SHP77 (cell line): Measurements from ENCODE around the gene TNFRSF25.
"Not testable (repeated sequence)": the region's sequence is repeated elsewhere in the genome, so short reads cannot be mapped to it uniquely, and the experiment has no call there.

ENCODE experiments used
- DNase-seq, 2 experiments: peaks; one replicate each; lab custom pipeline; 2025; lab: John Stamatoyannopoulos, UW

Gene TNFRSF25

DNA sequence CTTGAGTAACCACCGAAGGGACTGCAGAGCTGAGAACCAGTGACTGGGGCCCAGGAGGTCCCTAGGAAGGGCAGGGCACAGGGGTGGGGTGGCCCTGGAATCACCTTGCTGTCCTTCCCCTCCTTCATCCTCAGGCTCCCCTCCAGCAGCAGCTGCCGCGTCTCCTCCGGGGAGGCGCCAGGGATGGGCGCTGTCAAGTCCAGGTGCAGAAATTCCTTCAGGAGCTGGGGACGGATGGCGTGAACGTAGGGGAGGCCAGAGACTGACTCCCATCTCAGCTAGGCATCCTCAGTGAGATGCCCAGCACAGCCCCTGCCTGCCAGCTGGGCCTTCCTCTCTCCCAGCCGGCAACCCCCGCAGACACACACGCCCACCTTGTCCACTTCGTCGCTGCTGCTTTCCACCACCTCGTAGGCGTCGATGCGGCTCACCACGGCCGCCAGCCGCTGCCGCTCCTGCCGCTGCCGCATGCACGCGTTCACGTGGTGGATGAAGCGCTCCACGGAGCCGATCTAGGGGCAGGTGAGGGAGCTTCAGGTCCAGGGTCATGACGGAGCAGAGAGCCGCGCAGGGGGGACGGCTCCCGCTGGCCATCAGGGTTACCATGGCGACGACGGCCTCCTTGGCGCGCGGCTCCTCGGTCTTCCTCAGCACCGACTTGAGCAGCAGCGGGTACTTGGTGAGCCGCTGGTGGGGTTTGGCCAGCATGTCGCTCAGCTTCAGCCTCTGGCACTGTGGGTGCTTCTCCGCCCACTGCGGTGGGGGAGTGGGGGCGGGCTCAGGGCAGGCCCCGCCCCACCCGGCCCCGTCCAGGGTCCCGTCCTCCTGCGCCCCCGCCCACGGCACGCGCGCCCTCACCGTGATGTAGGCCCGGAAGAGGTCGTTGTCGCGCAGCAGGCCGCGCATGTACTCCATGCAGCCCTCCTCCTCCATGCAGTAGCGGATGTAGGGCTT lies 4.4 kb upstream of the TNFRSF25 start:
- DNase-seq, result no peak

DNA sequence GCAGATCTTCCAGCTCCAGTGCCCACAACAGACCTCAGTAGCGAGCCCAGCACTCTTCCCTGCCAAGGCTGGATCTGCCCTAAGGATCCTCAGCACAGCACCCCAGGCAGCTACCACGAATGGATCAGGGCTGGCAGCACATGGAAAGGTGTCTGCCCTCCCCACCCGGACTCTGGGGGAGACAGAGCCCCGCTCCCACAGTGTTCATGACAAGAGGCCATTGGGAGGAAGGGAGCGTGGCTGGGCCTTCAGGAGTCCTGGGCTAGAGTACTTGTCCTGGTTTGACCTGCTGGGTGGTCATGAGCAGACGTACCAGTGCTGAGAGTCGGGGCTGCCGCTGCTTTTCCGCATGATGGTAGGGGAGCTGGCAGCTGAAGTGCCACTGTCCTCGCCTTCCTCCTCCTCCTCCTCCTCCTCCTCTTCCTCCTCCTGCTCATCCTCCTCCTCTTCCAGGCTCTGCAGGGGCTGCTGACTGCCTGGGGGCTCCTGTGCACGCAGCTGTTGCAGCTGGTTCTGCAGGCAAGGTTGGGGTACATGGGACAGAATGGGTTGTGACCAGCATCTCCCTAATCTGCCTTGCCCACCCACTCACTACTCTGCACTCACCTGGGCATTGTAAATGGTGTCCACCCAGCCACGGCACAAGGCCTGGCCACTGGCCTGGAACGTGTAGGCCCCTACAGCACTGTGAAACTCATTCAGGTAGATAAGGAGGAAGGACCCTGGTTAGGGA lies 2.9 kb upstream of the TNFRSF25 start:
- no peak for DNase-seq

DNA sequence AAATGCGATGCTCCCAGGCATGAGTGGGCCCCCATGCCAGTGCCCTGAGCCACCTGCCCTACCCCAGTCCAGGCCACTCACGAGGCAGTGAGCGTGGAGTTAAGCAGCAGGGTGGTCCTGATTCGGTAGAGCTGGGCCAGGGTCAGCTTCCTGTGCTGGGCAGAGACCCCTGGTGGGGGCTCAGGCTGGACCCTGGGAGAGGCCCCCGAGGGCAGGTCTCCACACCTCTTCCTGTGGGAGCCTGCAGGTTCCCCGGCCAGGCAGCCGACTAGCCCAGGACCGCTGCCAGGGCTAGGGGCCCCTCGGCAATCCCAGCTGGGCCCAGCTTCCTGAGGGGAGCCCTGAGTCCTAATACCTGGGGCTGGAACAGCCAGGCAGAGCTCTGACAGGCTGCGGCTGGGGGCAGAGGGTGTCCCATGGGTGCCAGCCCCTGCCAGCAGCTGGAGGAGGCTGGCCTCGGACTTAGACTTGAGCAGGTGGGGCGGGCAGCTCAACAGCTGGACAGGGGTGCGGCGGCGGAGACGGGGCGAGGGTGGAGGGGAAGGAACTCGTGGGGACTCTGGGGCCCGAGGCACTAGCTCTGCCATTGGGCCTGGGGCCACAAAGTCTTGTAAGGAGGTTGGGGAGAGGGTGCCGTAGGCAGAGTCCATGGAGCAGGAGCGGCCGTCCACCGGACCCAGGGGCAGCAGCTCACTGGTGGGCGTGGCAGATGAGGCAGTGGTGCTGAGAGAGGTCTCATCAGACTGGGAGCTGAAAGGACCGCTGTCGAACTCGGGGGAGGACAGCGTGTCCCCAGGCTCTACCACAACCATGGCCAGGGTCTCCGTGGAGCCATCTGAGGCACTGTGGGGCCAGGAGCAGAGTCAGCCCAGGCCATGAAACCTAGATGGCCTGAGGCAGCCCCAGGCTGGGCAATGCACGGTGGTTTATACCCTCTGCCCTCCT lies 2.0 kb upstream of the TNFRSF25 start:
- no peak for DNase-seq

DNA sequence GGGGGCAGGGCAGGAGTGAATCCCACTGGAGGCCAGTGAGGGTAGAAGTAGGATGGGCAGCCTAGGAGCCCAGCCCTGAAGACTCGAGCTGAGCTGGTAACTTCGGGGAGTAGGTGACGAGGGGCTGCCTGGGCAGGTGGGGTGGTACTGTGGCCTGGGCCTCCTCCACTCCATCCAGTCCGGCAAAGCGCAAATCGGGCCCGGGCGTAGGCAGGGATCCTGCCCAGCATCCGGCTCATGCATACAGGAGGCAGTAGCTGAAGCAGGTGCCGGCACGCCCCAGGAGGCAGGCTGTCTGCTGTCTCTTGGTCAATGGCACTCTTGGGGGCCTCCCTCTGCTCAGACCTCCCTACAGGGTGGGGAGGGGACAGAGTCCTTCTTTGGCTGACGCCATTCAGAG lies 1.3 kb upstream of the TNFRSF25 start:
- no peak for DNase-seq

GRCh38 chr1:6466751-6467150 lies 778 bp upstream of the TNFRSF25 start:
- DNase-seq, result no peak

- DNase-seq, result no peak
Measured at GRCh38 chr1:6465461-6466005, 440 bp downstream of the TNFRSF25 start.

GRCh38 chr1:6464915-6465314 lies 1.1 kb downstream of the TNFRSF25 start:
- no peak for DNase-seq

DNA sequence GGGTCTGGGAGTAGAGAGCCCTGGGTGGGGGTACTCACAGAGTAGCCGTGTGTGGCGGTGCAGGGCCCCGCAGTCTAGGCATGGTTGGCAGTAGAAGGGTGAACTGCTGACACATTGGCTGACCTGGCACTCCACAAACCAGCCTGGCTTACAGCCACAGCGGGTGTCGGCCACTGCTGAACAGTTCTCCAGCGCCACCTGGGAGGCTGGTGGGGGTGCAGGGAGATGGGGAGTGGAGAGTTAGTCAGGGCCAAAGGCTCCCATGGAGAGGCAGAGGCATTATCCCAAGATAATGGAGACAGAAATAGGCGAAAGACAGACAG lies 1.5 kb downstream of the TNFRSF25 start:
- DNase-seq, result no peak

DNA sequence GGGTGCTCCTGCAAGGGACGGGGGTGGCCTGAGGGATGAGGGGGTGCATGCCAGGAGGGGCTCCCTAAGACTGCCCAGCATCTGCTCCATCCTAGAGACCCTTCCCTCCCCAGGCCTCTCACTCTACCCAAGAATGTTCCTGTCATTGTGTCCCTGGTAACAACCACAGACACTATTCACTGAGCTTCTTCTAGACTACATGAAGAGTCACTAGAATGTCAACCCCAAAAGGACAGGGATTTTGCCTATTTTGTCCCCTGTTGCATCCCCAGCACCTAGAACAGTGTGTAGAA lies 2.9 kb downstream of the TNFRSF25 start:
- DNase-seq, result no peak

DNA sequence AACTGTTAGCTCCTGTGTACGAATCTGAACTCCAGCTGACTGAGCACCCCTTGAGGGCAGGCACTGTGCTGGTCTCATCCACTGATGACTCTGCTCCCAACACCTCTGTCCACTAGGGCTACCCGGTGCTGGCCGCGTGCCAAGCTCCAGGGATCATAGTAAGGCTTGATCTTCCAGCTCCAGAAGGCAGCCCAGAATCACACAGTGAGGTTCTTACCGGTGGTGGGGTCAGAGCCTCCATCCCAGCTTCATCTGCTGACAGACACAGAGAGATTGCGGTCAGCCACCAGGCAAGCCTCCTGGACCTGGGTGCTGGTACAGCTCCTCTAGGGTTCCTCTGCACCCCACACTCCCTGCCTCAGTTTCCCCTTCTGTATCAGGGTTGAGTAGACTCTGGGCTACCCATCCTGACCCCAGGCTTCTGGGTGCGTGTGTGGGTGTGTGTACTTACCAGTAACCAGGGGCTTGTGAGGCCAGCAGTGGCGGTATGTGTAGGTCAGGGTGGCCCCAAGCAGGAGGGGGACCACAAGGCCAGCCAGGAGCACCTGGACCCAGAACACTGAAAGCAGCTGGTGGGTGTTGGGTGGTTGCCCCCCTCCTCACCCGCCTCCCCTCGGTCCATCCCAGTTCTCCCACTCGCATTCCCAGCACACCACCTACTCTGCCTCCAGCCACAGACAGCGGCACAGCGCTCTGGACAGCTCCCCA lies 3.4 kb downstream of the TNFRSF25 start:
- no peak for DNase-seq

GRCh38 chr1:6461538-6462411 lies 4.2 kb downstream of the TNFRSF25 start:
- no peak for DNase-seq

DNA sequence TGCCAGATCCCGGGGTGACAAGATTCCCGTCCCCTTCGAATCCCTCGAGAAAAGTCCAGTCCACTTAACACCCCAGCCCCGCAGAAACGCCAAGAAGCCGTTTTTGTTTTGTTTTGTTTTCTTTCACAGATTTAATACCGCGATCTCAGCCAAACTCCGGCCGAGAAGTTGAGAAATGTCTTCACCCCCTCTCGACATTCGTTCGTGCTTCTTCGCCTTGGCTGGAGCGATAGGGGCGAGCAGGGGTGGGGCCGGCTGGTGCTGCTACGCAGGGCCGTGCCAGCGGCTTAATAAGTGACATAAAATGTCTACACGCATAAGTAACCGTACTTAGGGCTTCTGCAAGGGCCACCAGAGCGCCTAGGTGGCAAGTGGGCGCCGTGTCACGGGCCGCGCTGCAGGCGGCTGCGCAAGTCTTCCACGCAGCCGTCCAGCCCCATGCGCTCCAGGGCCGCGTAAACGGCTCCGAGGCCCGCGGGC lies 4.9 kb downstream of the TNFRSF25 start:
- DNase-seq, result no peak

DNA sequence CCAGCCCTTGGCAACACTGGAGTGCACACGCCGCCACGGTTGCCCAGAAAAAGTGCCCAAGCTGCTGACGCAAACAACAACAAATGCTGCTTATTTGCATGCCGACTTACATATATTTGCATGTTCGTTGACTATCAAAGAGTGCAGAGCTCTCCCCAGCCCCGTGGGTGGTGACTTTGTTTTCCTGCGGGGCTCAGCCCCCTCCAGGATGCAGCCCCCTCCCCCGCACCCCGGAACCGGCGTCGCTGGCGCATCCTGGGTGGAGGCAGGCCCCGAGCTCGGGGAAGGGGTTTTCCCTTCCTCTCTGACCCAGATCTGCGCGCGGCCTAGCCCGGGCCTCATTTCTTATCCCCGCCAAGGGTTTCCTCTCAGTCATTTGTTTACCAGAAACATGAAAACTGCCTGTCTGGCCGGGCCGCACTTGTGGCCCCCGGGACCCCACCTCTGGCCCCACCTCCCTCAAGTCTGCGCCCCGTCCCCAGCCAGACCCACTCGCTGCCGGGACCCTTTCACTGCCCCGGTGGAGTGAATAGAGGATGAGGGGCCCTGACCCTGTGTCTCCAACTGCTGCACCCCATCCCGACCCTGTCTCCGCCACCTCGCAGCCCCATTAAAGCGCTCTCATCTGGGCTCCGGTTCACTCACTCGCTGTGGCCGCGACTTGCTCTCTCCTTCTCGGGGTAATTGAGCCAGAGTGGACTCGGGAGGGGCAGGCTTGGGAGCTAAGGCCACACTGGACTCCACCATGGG lies 5.5 kb downstream of the TNFRSF25 start:
- DNase-seq, result no peak

DNA sequence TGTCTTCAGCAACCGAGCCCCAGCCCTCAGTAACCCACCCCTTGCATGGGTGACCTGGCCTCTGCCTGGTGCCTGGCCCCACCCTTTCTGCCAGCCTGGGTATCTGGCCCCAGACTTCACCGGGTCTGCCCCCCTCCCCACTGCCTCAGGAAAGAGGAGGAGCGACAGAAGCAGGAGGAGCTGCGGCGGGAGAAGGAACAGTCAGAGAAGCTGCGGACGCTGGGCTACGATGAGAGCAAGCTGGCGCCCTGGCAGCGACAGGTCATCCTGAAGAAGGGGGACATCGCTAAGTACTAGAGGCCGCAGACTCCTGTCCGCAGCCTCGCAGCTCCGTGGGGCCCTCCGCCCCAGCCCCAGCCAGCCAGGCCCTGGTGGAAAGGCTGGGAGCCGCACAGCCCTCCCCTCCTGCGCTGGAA lies 6.1 kb downstream of the TNFRSF25 start:
- DNase-seq, result no peak

DNA sequence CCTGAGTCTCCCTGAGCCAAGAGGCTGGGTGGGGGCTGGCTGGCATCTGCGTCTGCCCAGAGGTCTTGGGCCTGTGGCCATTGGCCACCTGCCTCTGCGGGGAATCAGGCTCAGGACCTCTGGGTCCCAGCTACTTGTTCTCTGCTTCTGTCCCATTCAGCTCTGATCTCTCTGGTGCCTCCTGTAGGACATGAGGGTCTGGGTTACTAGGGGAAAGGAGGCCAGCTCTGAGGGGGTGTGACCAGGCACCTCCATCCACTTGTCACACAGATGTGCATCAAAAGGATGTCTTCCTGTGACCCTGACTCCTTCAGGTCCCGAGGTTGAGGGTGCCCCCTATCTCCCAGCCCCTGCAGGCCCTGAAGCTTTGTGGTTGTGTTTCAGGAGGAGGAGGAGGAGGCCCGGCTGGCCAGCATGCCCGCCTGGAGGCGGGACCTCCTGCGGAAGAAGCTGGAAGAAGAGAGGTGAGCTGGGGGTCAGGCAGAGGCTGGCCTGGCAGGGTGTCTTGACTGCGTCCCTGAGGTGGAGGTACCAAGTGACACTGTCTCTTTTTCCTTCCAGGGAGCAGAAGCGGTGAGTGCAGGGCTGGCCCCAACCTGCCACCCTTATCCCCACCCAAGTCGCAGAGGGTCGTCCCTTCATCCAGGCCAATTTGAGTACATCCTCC lies 9.0 kb downstream of the TNFRSF25 start:
- no peak for DNase-seq

DNA sequence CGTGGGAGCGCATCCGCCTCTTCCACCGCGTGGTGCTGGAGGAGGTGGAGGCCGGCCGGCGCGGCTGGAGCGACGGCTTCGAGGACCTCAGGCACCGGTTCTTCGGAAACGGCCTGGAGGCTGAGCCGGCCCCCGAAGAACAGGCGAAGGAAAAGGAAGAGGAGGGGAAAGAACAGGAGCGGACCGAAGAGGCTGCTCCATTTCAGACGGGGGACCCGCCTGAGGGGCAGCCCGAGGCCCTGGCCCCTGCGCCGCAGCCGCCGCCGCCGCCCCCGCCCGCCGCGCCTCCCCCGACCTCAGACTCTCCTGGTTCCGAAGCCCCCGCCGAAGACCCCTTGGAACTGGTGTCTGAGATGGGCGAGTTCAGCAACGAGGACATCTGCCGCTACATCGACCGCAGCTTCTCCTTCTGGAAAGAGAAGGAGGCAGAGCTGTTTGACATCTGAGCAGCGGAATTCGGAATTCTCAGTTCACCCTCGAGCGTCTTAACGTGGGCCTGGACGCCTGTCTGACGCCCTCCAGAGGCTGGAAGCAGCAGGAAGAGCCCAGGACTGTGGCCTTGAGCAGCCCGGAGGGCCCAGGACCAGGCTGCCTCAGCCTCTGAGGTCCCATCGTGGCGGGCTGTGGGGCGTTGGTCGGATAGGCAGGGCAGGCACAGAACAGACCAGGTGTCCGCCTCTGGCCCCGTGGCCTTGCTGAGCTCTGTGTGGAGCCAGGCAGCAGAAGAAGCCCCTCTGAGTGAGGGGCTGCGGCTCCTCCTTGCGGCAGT lies 10.0 kb downstream of the TNFRSF25 start:
- not testable (repeated sequence) for DNase-seq

DNA sequence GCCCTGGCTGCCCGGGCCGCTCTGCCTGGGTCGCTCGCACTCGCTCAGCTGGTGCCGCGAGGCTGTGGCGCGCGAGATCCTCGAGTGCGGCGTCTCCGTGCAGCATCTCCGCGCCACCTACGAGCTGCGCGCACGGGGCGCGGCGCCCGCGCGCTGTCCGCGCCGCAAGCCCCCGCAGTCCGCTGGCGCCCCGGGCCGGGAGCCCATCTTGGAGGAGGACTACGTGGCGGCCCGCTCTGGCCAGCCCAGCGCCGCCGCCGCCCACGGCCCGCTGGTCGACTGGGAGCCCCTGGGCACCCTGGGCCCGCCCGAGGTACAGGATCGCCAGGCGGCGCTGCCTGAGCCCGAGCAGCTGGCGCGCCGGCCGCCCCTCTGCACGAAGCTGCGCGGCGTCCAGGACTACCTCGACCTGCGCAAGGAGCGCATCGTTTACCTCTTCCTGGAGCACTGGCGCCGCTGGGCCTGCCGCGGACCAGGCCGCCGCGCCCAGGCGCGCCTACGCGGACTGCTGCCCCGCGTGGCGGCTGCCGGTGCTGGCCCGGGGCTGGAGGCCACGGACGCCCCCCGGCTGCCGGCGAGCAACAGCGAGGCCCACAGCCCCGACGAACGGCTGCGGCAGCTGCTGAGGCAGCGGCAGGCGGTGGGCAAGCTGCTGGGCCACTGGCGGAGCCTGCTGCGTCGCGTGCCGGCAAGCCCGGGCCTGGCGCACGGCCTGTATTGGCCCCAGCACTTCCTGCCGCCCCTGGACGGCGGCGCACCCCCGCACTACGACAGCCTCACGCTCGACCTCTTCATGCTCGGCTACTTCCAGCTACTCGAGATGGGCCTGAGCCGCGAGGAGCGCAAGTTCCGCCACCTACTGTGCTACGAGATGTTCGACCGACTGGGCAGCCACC lies 10.9 kb downstream of the TNFRSF25 start:
- no peak for DNase-seq
